ENCODE results near the gene UBE2E1.

Gene UBE2E1

DNA sequence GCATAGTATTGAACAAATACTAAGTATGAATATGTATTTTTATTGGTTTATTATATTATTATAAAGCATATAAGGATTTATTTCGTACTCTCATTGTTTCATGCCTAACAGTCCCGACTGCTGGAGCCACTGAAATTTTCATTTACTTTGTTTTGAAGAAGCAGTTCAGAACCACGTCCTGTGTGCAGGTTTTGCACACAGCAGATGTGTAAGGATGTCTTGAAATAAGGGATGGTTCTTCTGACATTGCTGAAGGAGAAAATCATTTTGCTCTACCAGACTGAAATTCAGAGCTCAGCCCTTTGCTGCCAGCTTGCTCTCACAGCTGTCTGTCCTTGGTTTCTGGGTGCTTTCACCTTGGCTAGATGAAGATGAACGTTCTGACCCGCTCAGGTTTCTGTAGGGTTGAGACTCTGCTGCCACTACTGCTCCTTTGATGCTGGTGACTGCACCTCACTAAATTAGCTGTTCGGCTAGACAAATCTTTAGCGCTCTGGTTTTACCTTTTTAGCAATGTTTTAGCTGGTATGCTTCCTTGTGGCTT lies 54.2 kb downstream of the UBE2E1 start:
- no peak overlapping the region for H3K4me3 ChIP-seq (ENCODE audit: low read depth, low read length)
- DNase-seq (ENCODE audit: low read depth) = no peak
- TF ChIP-seq, protein P1, sequence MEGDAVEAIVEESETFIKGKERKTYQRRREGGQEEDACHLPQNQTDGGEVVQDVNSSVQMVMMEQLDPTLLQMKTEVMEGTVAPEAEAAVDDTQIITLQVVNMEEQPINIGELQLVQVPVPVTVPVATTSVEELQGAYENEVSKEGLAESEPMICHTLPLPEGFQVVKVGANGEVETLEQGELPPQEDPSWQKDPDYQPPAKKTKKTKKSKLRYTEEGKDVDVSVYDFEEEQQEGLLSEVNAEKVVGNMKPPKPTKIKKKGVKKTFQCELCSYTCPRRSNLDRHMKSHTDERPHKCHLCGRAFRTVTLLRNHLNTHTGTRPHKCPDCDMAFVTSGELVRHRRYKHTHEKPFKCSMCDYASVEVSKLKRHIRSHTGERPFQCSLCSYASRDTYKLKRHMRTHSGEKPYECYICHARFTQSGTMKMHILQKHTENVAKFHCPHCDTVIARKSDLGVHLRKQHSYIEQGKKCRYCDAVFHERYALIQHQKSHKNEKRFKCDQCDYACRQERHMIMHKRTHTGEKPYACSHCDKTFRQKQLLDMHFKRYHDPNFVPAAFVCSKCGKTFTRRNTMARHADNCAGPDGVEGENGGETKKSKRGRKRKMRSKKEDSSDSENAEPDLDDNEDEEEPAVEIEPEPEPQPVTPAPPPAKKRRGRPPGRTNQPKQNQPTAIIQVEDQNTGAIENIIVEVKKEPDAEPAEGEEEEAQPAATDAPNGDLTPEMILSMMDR (IDR thresholded peaks at IDR 0.05; ENCODE audit: low read depth, low read length, missing control alignments) = no peak

DNA sequence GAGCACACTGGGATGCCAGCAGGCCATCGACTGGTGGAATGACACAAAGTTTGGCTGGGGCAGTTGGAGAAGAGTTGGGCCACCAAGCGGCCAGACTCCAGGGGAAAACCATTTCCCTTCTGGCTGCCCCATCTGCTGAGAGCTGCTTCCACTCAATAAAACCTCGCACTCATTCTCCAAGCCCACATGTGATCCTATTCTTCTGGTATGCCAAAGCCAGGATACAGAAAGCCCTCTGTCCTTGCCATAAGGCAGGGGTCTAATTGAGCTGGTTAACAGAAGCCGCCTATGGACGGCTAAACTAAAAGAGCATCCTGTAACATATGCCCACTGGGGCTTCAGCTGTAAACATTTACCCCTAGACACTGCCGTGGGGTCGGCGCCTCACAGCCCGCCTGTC lies 55.9 kb downstream of the UBE2E1 start:
- H3K4me3 ChIP-seq (ENCODE audit: low read depth, low read length) = no peak overlapping the region
- DNase-seq (ENCODE audit: low read depth) = no peak
- TF ChIP-seq, protein P1 (IDR thresholded peaks at IDR 0.05; ENCODE audit: low read depth, low read length, missing control alignments) = no peak

DNA sequence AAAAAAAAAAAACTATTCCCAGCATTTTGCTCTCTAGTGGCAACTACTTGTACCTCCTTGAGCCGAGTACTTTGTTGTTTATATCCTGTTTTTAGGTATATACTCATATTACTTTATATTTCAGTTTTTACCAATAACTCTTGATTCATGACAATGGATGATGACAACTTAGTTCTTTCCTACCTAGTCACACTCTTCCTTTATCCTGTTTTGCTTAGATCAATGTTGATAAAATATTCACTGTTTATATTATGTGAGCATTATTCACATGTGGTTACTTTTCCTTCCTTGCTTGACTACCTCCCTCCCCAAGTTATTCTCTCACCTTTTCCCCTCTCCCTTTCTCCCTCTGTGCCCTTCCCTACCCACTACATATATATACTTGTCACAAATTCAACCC lies 57.3 kb downstream of the UBE2E1 start:
- H3K4me3 ChIP-seq (ENCODE audit: low read depth, low read length) = no peak overlapping the region
- TF ChIP-seq, protein P1 (IDR thresholded peaks at IDR 0.05; ENCODE audit: low read depth, low read length, missing control alignments) = no peak
- no peak for DNase-seq (ENCODE audit: low read depth)

DNA sequence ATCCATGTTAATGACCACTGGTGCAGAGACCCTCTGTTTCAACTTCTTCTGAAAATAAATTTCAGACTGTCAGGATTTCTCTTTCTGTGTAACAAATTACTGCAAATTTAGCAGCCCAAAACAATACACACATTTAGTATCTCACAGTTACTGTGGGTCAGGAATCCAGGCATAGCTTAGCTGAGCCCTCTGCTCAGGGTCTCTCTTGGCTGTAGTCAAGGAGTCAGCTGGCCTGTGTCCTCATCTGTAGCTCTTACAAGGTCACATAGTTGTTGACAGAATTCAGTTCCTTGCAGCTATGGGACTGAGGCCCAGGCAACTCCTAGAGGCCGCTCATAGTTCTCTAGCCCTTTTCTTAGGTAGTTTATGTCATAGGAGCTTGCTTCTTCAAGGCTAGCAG lies 59.2 kb downstream of the UBE2E1 start:
- TF ChIP-seq, protein P1 (IDR thresholded peaks at IDR 0.05; ENCODE audit: low read depth, low read length, missing control alignments) = no peak
- DNase-seq (ENCODE audit: low read depth) = no peak

DNA sequence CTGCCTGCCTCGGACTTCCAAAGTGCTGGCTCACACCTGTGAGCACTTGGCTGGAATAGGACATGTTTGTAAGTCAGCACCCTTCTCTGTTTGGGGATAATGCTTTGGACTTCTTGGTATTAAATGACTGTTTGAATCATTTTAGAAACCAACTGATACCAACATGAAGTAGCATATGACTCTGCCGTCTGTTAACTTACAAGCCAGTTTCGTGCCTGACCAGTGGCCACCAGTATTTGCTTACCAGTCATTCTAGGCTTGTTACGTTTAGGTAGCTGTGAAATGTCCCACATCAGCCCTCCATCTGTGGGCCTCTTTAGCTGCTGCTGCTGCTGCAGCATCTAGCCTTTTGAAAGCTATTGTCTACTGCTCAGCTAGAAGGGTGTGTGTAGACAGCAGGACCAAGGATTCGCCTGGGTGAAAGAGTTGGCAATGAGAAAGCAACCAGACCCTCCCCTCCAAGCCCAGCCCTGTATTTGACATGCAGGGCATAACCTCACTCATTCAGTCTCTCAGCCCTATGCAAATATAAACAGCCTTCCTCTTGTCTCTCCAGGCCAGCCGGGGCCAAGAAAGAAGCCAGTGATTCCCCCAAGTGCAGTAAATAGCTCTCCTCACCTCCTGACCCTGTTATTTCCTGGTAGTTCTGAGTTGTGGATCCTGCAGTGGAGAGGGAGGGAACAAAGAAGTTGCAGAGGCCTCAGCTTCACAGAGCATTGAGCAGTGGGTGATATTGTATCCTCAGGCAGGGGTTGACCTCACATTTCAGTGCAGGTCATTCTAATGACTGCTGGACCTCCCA lies 60.0 kb downstream of the UBE2E1 start:
- TF ChIP-seq, protein P1 (IDR thresholded peaks at IDR 0.05; ENCODE audit: low read depth, low read length, missing control alignments) = no peak
- no peak for DNase-seq (ENCODE audit: low read depth)
- H3K4me3 ChIP-seq (ENCODE audit: low read depth, low read length) = no peak overlapping the region

More for the DNA sequence above, 59.2 kb downstream of the UBE2E1 start:
- H3K4me3 ChIP-seq (ENCODE audit: low read depth, low read length) = no peak overlapping the region

DNA sequence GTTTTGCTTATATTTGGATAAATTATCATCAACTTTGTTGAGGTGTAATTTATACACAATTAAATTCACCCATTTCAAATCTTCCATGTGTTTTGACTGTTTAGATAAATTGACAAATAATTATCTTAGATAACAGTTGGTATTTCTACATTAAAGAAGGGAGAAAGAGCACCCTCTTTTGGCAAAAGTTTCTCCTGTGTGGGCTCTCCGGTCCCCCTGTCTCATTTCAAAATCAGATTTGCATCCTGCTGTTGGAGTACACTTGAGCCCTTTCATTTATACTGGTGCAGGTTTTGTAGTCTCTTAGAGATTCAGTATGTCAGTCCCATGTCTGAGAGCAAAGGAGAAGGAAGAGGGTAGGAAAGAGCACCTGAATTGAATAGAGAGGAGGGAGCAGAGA lies 61.6 kb downstream of the UBE2E1 start:
- TF ChIP-seq, protein P1 (IDR thresholded peaks at IDR 0.05; ENCODE audit: low read depth, low read length, missing control alignments) = no peak
- no peak for DNase-seq (ENCODE audit: low read depth)
- H3K4me3 ChIP-seq (ENCODE audit: low read depth, low read length) = no peak overlapping the region

DNA sequence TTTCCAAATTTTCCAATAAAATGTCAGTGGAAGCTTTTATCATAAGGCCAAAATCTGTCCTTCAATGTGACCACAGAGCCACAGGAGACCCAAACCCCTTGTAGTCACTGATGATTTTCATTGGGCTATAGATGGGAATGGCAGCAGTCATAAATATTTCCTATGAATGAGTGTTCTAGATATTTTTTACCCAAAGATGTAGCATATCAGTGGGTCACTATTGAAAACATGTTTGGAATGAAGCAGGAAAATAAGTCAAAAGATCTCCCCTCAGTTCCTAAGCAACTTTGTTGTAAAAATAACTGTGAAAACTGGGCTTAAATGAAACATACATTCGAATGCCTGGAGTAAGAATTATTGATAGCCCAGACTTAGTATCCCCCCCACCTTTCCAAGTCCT lies 62.1 kb downstream of the UBE2E1 start:
- no peak overlapping the region for H3K4me3 ChIP-seq (ENCODE audit: low read depth, low read length)
- no peak for DNase-seq (ENCODE audit: low read depth)
- TF ChIP-seq, protein P1 (IDR thresholded peaks at IDR 0.05; ENCODE audit: low read depth, low read length, missing control alignments) = no peak
